GM18498 (cell line): ENCODE results near the gene TEX264.

ENCODE experiments used
- ATAC-seq: cut with Tn5 transposase; IDR thresholded peaks from one replicate; pipeline ENCODE4 v1.9.1; 2021; ENCODE audit warnings: mild to moderate bottlenecking, moderate library complexity; ENCODE audit not compliant: unreplicated experiment

TEX264 gene

GRCh38 chr3:51673802-51674654 lies 3.0 kb downstream of the TEX264 start:
- no peak for ATAC-seq

- ATAC-seq, result no peak
These were observed 4.2 kb downstream of the TEX264 start for GRCh38 chr3:51675201-51675611.

GRCh38 chr3:51676102-51676640 lies 5.1 kb downstream of the TEX264 start:
- ATAC-seq, result no peak

DNA sequence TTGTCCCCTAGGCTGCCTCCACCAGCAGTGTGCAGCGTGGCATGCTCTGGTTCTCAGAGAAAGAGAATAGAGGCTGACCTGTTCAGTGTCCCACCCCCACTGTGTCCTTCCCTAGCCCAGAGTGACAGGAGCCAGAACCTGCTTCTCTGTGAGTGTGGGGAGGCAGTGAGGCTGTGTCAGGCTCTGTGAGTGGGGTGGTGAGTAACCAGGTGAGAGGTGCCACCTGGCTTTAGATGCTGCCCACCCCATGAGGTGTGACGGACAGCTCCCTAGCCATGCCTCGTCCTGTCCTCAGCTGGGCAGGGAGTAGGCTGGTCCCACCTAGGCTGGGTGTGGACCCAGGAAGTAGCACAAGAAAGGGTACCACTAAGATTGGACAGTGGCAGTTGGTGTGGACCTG lies 6.3 kb downstream of the TEX264 start:
- no peak for ATAC-seq

GRCh38 chr3:51678186-51678585 lies 7.1 kb downstream of the TEX264 start:
- ATAC-seq, result no peak

- no peak for ATAC-seq
These were observed 7.6 kb downstream of the TEX264 start for GRCh38 chr3:51678641-51679040.

GRCh38 chr3:51679318-51679717 lies 8.3 kb downstream of the TEX264 start:
- ATAC-seq, result no peak

- ATAC-seq, result no peak
These were observed 8.7 kb downstream of the TEX264 start for GRCh38 chr3:51679777-51680176.

DNA sequence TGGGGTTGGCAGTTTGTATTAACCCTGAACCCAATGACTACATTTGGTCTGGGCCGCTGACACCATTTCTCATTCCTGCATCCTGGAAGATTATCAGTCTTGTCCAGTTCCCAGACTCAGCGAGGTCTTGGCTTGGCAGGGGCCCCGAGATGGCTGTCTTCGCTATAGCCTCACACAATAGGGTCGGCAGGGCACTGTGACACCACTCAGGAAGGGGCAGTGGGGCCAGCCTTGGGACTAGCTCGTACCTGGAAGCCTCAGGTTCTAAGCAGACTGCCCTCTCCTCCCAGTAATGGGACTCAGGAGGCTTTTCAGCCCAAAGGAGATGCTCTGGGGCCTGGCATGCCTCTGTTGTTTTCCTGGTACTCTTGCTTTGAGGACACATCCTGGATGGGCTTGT lies 9.1 kb downstream of the TEX264 start:
- no peak for ATAC-seq

- no peak for ATAC-seq
These were observed 9.7 kb downstream of the TEX264 start for GRCh38 chr3:51680663-51681230.

DNA sequence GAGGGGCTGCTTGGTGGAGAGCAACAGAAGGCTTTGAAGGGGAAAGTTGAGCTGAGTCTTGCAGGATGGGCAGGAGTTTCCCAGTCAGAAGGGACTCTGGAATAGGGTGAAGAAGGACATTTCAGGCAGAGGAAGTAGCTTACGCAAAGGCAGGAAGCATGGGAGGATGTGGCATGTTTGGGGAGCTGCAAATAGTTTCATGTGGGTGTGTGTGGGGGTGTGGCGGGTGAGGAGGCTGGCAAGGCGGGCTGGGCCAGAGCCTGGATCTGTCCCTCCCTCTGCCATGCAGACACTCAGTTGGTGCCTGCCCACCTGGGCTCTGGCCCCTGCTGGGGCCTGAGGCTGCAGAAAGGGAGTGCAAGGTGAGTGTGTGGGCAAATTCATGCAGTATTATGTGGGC lies 10.4 kb downstream of the TEX264 start:
- ATAC-seq, result peak; percentile 38

GRCh38 chr3:51682079-51682478 lies 11.0 kb downstream of the TEX264 start:
- ATAC-seq, result peak; percentile 84

- no peak for ATAC-seq
These were observed 11.5 kb downstream of the TEX264 start for GRCh38 chr3:51682526-51682925.

- ATAC-seq, result no peak
These were observed 12.5 kb downstream of the TEX264 start for GRCh38 chr3:51683566-51683965.

- ATAC-seq, result no peak
These were observed 14.1 kb downstream of the TEX264 start for GRCh38 chr3:51684971-51685751.

GRCh38 chr3:51686056-51686455 lies 15.0 kb downstream of the TEX264 start:
- no peak for ATAC-seq

DNA sequence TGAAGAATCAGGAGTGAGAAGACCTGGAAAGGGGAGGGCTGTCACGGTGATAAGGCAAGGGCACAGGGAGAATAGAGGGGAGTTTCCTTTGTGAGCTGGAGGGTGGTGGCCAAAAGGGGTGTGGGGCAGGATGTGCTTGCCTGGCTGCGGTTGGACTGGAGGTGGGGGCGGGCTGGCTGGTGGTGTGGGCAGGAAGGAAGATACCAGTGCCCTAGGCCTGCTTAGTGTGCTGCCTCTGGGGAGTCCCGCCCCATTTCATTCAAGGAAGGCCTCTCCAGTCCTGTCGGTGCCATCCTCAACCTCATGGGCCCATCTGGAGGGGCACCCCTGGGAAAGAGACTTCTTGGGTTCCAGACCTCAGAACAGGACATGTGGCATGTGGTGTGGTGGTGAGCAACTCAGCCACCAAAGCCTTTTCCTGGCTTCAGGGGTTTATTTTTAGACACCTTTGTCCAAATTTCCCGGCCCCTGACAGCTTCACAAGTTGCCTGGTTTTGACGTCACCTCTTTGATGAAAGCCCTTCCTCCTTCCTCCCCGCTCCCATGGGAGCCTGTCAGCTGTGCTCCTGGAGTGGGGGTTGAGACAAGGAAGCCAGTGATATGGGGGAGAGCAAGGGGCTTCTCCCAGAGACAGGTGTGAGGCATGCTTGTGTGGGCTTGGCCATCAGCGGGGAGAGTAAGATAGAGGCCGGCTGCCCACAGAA lies 15.6 kb downstream of the TEX264 start:
- ATAC-seq, result peak; percentile 73

GRCh38 chr3:51687431-51688205 lies 16.6 kb downstream of the TEX264 start:
- ATAC-seq, result no peak

DNA sequence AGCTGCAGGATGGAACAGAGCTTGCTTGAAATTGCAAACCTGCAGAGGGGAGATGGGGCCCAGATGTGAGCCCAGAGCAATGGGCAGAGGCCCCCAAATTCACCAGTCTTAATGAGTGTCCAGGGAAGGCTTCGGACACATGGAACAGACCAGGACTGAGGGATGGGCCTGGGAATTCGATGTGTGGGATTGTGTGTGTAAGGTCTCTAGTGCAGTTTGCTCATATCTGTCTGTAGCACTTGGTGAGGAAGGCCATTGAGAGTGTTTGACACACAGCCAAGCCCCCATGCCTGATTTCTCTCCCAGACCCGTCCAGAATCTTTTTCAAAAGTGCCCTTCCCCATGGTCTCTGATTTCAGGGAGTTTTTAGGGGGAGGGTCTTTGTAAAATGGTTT lies 17.2 kb downstream of the TEX264 start:
- ATAC-seq, result no peak

- no peak for ATAC-seq
These were observed 20.0 kb downstream of the TEX264 start for GRCh38 chr3:51691021-51691420.
